ENCODE results near the gene TRIO.

TRIO gene

DNA sequence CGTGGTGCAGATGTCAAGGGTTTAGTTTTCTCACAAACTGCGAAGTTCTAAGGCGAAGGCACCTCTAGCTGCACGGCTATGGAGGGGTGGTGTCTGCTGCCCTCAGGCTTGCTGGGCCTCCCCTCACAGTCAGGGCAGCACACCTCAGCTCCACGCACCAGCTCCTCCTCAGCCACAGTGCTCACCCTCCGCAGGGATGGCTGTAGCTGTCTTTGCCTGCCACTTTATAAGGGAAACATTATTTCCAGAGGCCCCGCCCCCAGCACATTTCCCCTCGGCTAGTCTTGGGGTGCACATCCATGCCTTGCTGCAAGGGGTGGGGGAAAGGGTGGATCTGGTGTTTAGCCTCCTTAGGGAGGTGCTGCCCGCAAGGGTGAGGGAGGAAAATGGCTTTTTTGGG is 154.6 kb downstream of the TRIO start:
- no peak for DNase-seq (ENCODE audit: low read depth)

DNA sequence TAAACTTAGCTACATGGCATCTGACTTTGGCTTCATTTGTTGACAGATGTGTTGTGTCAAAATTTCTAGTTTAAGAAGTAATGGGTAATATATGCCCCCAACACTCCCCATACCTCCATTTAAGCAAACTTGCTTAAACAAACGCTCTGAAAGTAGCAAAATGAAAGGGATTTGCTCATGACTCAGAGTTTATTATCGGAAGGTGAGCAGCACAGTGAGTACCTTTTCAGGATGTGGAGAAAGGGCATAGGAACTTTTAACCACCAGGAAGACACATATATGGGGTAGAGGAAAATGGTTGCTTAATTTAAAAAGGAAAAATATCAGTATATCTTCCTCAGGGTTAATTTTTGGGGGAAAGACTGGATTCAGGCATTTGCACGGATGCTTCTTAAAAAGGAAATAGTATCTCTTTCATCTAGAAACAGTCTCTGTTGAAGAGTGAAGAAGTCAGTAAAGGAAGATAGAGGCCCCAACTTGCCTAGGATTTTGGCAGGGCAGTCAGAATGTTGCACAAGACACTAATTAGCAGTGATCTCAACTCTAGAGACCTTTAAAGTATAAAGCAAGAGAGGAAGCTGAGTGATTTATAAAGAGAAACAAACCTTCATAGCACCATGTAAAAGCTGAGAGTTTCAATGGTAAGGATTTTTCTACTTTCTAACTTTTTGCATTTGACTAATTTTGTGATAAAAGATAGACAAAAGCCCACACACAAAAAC is 155.1 kb downstream of the TRIO start:
- DNase-seq (ENCODE audit: low read depth): no peak

DNA sequence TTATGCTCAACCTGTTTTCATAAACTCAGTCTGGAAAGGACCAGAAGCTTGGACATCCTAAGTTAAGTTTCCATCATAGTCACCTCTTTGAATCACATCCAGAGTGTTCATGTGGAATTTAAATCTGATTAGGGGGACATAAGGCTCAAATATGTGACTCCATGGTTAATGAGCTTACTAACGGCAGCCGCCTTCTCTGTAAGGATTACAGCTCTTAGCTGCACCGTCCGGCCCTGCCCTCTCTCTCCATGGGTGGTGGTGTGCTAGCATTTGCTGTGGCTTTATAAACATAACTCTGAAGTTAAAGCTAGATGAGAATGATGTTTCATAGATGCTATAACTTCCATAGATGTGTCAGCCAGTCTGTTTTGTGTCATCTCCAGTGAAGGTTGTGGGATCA is 156.5 kb downstream of the TRIO start:
- no peak for DNase-seq (ENCODE audit: low read depth)

DNA sequence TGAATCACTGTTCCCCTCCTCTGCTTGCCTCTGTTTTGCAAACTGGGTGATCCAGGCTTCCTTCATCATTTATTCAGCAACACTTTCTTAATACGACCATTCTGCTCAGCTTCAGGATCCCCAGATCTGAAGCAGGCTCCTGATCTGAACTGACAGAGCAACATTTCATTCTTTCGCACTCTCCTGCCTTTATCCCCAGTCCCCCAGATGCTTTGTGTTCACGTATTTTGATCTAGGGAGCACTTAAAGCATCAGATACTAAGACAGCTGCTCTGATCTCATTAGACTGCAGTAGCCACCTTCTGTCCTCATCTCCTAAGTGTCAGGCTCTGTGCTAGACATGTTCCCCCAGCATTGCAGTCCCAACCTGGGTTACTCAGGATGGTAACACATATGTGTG is 158.0 kb downstream of the TRIO start:
- no peak for DNase-seq (ENCODE audit: low read depth)

DNA sequence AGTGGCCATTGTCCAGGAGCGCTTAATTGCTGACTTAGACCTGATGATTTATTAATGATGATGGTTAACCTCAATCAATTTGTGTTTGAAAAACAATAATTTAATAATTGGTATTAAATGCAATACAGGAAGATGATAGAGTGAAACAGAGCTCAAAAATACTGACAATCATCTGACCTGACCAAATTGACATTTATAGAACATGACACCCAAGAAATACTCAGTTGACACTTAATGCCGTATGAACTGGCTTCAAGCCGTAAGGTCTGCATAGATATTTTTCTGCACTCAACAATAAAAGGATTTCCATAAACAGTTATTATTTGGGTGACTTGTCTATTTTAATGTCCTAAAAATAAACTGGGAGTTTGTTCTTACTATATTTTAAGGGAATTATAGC is 159.2 kb downstream of the TRIO start:
- no peak for DNase-seq (ENCODE audit: low read depth)

DNA sequence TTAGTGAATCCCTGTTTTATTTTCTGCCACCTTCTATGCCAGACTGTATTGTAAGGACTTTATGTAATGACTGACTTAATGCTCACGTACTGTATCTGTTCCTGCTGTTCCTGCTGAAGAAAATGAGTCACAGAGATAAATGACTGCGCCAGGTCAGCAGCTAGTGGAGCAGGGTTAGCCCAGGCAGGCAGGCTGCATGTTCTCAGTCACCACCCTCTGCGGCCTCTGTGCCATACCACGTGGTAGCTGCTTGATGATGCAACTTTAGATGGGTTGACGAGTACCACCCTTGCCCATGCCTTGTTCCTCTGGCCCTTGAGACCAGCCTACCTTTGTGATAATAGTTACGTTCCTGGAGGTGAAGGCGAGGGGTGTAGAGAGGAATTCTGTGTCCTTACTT is 161.9 kb downstream of the TRIO start:
- DNase-seq (ENCODE audit: low read depth): no peak

DNA sequence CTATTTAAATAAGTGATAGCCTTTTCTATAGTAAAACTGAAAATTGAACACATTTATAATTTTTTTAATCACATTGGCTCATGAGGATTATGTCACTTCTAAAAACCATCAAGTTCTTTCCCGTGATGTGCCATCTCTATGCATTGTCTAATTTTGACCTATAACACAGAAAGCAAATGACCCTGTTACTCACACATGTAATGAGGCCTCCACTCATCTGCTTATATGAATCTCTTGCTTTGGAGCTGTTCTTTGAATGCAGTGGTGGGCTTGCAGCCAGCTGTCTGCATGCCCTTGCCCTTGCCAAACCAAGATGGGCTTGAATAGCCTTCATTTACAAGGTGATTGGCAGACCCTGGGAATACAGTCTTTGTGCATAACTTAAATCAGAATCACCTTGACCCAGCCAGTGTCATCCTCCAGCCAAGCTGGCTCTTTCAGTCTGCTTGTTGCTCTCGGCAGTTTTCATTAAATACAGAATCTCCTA is 163.2 kb downstream of the TRIO start:
- no peak for DNase-seq (ENCODE audit: low read depth)

DNA sequence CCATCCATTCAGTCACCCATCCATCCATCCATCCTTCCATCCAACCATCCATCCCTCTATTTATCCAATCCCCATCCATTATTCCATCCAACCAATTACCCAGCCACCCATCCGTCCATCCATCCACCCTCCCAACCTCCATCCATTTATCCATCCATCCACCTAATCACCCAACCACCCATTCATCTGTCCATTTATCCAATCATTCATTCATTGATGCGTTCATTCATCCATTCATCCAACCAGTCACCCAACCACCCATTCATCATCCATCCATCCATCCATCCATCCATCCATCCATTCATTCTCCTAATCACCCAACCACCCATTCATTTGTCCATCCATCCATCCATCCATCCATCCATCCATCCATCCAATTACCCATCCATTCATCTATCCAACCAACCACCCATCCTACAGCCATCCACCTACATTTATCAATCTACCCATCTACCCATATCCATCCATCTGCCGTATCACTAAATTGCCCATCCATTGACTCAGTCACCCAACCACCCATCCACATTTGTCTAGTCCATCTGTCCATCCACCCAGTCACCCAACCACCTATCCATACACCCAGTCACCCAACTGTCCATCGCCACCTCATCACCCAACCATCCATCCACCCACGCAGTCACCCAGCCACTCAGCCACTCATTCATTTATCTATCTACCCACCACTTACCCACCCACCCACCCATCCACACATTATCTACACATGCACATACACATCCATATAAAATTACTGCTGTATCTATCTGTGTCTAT is 165.4 kb downstream of the TRIO start:
- DNase-seq (ENCODE audit: low read depth): no peak

DNA sequence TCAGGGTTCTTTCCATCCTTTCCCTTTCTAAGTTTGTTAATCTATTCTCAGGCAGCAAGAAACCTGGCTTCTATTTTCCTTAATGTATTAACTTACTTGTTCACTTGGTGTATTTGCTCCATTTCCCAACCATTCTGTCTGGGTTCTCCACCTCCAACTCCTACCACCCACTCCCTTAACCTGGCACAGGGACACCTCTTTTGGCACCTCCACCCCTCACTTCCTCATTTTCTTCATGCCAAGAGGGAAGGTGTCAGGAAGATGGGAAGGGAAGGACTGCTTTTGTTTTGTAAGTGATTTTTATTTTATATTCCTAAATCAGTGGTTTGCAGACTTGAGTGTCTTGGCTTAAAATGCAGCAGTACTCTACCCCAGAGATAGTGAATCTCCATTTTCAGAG is 166.1 kb downstream of the TRIO start:
- no peak for DNase-seq (ENCODE audit: low read depth)

DNA sequence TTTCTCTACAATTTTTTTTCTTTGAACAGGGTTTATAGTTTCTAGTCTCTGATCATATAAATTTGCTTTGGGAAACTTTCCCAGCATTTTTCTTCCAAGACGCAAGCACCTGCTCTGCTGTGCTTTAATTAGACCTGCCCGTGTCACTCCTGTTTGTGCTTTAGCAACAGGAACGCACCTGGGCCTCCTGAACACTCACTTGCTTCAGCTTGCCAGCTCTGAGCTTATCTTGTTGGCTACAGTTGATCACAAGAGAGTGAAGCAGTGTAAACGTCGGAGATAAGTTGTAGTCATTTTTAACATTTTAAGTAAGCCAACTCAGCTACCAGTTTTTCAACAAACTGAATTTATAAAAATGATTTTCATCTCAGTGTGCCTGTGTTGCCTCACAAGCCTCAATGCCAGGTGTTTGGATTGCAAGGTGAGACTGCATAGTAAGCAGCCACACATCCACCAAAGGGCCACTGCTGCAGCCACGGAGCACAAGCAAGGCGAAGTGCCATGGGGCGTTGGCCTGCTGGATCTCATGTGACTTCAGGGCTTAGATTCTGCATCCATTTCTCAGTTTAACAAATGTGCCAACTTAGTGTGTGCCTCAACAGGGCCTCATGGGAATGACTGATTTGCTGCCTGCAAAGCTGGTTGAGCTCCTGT is 166.9 kb downstream of the TRIO start:
- no peak for DNase-seq (ENCODE audit: low read depth)

DNA sequence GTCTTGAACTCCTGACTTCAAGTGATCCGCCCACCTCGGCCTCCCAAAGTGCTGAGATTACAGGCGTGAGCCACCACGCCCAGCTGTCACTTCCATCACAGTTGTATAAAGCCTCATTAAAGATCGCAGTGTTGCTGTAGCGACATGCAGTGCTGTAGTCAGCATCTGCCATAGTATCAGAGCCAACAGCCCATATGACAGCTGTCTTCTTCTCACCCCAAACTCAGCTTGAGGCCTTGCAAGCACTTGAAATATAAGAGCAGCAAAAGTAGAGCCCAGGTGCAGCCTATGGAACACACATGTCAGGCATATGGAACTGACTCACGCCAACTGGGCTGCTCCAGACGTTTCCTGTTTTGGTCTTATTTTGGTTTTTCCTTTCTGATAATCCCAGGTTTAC is 167.8 kb downstream of the TRIO start:
- no peak for DNase-seq (ENCODE audit: low read depth)

DNA sequence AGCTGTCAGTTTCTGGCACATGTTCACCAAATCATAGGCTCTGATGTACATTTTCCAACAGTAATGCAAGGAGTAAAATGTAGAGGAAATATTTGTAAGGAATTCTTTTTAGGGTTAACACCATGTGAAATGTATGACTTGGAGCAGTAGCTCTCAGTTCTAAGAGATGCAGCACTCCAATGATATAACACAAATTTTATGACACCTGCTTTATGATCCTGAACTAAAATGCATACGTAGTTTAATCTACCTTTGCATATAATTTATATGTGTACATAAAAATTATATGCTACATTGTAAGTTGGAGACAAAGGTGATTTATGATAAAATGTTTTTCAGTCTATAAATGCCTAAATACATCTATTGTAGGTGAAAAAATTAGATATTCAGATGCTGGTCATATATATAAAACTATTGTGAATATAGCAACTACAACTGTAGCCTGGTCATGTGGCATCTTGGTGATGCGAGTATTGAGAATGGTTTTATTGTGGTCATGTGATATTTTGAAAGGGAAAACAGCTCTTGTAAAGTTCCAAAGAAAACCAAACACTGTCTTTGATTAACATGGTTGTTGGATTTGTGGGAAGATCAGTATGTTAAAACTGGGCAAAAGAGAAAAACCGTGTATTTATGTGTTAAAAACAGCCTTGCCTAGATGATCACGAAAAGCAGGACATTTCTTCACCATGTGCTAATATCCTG is 171.0 kb downstream of the TRIO start:
- no peak for DNase-seq (ENCODE audit: low read depth)

DNA sequence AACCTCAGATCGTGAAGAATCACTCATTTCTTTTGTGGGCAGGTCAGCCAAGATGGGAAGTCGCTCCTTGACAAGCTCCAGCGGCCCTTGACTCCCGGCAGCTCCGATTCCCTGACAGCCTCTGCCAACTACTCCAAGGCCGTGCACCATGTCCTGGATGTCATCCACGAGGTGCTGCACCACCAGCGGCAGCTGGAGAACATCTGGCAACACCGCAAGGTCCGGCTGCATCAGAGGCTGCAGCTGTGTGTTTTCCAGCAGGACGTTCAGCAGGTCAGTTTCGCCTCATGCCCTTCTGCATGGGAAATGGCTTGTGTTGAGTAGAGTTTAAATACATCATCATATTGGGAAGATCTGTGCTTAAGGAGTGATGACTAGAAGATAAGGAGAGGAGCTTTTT is 173.3 kb downstream of the TRIO start:
- DNase-seq (ENCODE audit: low read depth): no peak

DNA sequence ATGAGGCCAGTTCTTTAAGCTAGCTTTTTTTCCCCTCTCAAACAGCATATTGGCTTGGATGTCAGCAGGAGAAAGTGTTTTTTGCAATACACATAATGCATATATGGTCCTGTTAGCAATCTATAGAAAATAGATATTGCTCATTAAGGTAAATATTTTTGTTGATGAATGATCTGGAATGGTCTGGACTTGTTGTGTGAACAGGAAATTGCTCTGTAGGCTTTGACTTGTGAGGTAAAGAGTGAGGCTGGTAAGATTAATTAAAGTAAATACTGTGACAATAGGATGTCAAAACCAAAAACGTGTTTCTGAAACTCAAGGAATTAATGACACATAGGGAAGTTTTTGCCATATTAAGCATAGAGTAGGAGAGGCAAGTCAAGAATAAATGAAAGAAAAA is 176.0 kb downstream of the TRIO start:
- no peak for DNase-seq (ENCODE audit: low read depth)

DNA sequence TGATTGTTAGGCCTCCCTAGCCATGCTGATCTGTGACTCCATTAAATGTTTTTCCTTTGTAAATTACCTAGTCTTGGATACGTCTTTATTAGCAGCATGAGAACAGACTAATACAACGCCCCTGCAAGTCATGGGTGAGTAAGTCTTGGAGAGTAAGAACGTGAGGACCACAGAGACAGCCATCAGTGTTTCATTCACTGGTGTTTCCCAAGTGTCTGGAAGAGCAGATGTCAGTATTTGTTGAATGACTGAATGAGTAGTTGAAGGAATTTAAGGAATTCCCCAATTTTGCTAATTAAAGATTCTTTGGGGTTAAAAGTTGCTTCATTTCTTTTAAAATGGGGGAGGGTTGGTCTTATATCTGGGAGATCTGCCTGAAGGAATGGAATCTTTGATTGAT is 178.8 kb downstream of the TRIO start:
- no peak for DNase-seq (ENCODE audit: low read depth)

DNA sequence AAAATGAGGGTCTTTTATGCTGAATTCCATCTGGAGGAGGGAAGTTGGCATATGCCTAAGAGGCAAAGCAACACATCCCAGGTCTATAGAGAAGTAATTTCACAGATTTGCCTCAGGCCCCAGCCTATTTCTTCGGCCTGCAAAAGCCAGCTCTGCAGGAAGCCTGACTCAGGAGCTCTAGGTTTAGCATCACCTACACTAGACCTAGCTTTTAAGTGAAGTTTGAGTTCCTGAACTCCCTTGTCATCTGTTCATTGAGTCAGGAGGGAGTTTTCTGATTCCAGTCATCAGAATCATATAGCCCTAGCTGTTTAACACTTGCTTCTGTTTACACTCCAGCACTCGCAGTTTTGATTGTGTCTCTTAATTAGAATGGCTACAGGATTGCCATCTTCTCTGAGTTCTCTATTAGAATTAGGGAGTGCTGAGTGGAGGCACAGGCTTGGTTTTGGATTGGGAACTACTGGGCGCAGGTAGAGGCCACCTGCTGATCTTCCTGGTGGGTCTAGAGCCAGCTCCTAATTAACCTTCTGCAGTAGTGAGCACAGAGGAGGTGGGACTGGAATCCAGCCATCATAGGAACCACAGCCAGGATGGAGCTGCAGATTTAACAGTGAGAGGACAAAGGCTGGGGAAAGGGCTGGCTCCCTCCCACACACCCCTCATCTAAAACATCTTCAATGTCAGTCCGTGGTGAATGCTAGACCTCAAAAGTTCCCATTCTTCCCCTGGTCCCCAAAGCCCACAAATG is 179.5 kb downstream of the TRIO start:
- DNase-seq (ENCODE audit: low read depth): no peak

DNA sequence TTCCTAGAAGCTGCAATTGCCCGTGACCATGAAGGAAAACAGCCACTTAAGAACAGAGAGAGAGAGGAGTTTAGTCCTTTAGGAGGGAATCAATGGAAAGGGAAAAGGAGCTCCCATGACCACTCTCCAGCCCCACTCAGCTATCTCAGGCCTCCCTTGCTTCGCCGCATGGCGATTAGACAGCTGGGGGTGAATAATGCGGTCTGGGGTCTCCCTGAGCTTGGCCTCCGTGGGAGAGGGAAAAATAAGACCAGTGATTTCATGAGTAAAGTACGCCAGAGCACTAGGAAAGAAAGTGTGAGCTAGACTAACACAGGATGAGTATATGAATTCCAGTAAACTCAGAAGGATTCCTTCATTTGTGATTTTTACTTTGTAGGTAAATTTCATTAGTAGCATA is 180.3 kb downstream of the TRIO start:
- no peak for DNase-seq (ENCODE audit: low read depth)

DNA sequence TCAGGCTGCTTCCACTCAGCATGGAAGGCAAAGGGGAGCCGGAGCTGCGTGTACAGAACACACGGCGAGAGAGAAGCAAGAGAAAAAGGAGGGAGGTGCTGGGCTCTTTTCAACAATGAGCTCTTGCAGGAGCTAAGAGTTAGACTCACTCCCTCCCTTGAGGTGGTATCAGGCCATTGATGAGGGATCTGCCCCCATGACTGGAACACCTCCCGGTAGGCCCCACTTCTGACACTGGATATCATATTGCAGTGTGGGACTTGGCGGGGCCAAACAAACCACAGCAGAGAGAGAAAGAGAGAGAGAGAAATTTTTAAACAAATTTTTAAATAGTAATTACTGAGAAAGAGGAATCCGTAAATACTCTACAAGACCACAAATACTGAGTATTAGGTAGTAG is 182.2 kb downstream of the TRIO start:
- DNase-seq (ENCODE audit: low read depth): no peak

DNA sequence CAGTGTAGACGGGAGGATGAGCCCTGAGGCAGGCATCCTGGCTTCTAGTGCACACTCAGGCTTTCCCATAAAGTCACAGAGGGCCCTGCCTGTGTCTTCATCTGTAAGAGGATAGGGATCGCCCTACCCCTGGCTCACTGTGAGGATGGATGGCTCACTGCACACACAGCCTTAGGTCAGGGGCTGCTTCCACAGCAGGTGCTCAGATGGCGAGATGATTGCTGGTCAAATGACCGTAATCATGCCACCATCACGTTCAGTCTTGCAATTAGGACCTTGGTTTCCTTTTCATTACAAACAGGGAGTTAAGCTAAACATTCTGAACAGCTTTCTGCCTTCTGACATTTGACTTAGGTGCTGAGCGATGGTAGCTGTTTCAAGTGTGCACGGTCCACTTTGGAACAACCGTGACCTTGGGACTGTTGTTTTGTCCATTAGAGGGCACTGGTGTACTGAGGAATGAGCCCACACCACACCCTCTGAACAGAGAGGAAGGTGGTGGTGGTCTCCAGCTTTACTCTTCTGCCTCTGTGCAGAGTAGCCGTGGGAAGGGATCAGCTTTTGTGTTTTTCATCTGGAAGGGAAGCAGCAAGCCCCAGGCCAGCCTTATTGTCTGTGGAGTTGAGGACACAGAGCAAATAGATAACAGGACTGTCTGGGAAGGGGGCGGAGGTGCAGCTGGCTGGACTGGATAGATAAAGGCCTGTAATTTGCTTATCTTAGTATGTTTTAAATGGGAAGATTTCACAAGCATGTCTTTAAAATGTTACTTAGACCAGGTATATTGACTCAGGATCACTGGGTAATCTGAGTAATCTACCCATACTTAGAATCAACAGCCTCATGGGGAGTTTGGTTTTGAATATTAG is 183.1 kb downstream of the TRIO start:
- DNase-seq (ENCODE audit: low read depth): no peak

DNA sequence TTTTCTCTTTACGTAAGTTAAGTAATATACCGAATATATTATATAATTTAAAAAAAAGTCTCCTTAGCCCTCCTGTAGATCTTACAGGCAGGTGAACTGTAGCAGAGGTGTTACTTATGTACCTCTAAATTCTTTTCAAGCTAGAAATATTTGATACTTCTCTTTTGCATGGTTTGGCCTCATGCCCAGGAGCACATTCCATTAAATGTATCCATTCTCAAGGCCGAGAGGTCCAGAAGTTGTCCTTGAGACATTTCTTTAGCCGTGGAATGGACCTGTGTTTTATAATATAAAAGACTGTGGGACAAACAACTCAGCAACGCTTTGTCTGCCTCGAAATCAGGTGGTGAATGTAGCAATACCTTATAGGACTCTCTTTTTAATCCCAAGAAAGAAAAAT is 184.5 kb downstream of the TRIO start:
- DNase-seq (ENCODE audit: low read depth): no peak

DNA sequence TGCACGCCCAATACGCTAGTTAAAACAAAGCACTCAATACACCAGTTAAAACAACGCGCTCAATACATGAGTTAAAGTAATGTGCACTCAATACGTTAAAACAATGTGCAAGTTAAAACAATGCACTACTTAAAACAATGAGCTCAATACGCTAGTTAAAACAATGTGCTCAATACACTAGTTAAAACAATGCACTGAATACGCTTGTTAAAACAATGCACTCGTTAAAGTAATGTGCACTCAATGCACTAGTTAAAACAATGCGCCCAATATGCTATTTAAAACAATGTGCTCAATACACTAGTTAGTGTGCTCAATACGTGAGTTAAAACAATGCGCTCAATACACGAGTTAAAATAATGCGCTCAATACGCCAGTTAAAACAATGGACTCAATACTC is 185.0 kb downstream of the TRIO start:
- no peak for DNase-seq (ENCODE audit: low read depth)

Data from stimulated activated CD8-positive, alpha-beta memory T cell treated with anti-CD3 and anti-CD28 coated beads, Interleukin-15, amount 100 ng/mL, for 1 hour (primary cell).